ENCODE data around the gene LRP8. TPM values are rescaled to one million over a fixed set of nuclear protein-coding genes. Genes with fewer than 3 reads are reported as not detected.
"Not testable (repeated sequence)": the region's sequence is repeated elsewhere in the genome, so short reads cannot be mapped to it uniquely, and the experiment has no call there.

The LRP8 gene
- polyA plus RNA-seq, 1 donor (not counting 4 experiments of a cell fraction or from before 2014, with no cell fraction given) = 31.0 TPM

DNA sequence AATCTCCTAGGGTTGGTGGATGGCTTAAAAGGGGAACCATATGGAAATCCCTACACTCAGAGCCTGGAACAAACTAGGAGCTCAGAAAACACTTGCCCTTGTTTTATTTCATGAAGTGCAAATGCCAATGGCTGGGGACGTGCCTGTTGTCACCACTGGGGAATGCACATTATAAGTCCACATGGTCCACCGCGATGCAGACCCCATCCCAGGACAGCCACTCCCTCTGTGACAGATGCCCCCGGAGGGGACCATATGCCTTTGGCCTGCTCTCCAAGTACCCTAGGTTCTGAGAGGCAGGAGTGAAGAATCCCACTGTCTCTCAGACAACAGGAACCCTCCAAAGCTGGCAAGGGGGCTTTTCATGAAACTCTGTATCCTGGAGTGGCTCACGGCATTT lies 42.3 kb downstream of the LRP8 start:
- Histone ChIP-seq H3K79me2 (ENCODE audit: control insufficient read depth, insufficient read depth, low read length) (no peaks in the 10 kb centered on the region), H3K9ac (ENCODE audit: control insufficient read depth, extremely low read depth, insufficient read depth, low read length) (no peak overlapping the region), H3K9me1 (ENCODE audit: control insufficient read depth, extremely low read depth, insufficient read depth, low read length) (no peaks in the 10 kb centered on the region), H2AFZ (ENCODE audit: control insufficient read depth, low read length) (no peak overlapping the region), H4K20me1 (ENCODE audit: control insufficient read depth, extremely low read depth, insufficient read depth, low read length) (no peaks in the 10 kb centered on the region), H3K27ac (ENCODE audit: control insufficient read depth, insufficient read depth, low read length) (no peak overlapping the region), H3K4me3 (ENCODE audit: control insufficient read depth in 2 of 3, extremely low read depth in 1 of 3, insufficient read depth in 2 of 3, low read depth in 1 of 3, low read length in 3 of 3) (no peak overlapping the region), H3K27me3 (ENCODE audit: control insufficient read depth, extremely low read depth, insufficient read depth, low read length) (no peaks in the 10 kb centered on the region), H3K4me2 (ENCODE audit: control insufficient read depth, extremely low read depth, insufficient read depth, low read depth, low read length) (no peak overlapping the region), H3K9me3 (ENCODE audit: control insufficient read depth, low read depth, low read length) (no peaks in the 10 kb centered on the region), H3K4me1 (ENCODE audit: control insufficient read depth, extremely low read depth, insufficient read depth, low read length) (no peaks in the 10 kb centered on the region), H3K36me3 (ENCODE audit: control insufficient read depth in 2 of 2, extremely low read depth in 1 of 2, insufficient read depth in 2 of 2, low read length in 2 of 2) (peaks cover 19 to 29% of the 10 kb centered on the region in 2 experiments)
- dilution Hi-C loops (cut with MboI; ENCODE audit: extremely low pct_ligation_motif_present, low sequenced_read_pairs) = no loop called here
- no peak for DNase-seq (ENCODE audit: low read depth, low spot score)
- no peak for TF ChIP-seq EZH2 (IDR thresholded peaks at IDR 0.05; ENCODE audit: low read length)
- TF ChIP-seq, protein P1, sequence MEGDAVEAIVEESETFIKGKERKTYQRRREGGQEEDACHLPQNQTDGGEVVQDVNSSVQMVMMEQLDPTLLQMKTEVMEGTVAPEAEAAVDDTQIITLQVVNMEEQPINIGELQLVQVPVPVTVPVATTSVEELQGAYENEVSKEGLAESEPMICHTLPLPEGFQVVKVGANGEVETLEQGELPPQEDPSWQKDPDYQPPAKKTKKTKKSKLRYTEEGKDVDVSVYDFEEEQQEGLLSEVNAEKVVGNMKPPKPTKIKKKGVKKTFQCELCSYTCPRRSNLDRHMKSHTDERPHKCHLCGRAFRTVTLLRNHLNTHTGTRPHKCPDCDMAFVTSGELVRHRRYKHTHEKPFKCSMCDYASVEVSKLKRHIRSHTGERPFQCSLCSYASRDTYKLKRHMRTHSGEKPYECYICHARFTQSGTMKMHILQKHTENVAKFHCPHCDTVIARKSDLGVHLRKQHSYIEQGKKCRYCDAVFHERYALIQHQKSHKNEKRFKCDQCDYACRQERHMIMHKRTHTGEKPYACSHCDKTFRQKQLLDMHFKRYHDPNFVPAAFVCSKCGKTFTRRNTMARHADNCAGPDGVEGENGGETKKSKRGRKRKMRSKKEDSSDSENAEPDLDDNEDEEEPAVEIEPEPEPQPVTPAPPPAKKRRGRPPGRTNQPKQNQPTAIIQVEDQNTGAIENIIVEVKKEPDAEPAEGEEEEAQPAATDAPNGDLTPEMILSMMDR (optimal IDR thresholded peaks at IDR 0.05 in 1 of 3, IDR thresholded peaks at IDR 0.05 in 1 of 3, conservative IDR thresholded peaks at IDR 0.05 in 1 of 3; ENCODE audit: extremely low read depth in 1 of 3, insufficient read depth in 2 of 3, low read length in 3 of 3) = no peak
- FAIRE-seq = no peak

DNA sequence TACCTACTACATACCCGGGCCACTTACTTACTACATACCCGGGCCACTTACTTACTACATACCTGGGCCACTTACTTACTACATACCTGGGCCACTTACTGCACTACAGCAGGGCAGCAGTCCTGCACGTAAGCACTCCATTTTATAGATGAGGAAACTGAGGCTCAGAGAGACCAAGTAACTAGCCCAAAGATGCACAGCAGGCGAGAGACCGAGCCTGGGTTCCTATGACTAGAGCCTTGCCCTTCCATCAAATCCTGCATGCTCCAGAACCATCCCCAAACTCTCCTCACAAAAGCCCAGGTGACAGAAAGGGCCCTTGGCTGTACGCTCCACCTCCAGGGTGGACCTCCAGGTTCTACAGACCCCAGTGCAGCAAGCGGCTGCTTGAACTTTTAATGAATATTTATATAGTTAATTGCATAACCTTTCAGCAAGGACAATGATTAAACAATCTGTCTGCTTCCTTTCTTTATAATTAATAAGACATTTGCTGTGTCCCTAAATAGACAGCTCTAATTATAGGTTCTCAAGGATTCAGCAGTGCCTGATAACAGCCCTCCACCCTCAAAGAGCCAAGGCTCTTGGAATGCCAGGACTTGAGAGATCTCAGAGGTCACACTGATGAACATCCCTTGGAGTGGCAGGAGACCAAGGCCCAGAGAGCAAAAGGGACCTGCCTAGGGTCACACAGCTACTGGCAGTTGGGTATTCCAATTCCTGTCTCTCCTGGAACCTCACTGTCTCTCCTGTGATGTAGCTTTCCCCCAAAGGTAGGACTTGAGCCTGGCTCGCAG lies 43.4 kb downstream of the LRP8 start:
- H3K27me3 ChIP-seq (ENCODE audit: control insufficient read depth, extremely low read depth, insufficient read depth, low read length) = no peaks in the 10 kb centered on the region
- dilution Hi-C loops (cut with MboI; ENCODE audit: extremely low pct_ligation_motif_present, low sequenced_read_pairs) = no loop called here
- H3K36me3 ChIP-seq (ENCODE audit: control insufficient read depth in 2 of 2, extremely low read depth in 1 of 2, insufficient read depth in 2 of 2, low read length in 2 of 2) = peaks cover 16 to 27% of the 10 kb centered on the region in 2 experiments
- no peak overlapping the region for H3K27ac ChIP-seq (ENCODE audit: control insufficient read depth, insufficient read depth, low read length)
- no peaks in the 10 kb centered on the region for H3K4me1 ChIP-seq (ENCODE audit: control insufficient read depth, extremely low read depth, insufficient read depth, low read length)
- no peak overlapping the region for H3K4me2 ChIP-seq (ENCODE audit: control insufficient read depth, extremely low read depth, insufficient read depth, low read depth, low read length)
- DNase-seq (ENCODE audit: low read depth, low spot score) = no peak
- no peak overlapping the region for H2AFZ ChIP-seq (ENCODE audit: control insufficient read depth, low read length)
- no peak for TF ChIP-seq EZH2 (IDR thresholded peaks at IDR 0.05; ENCODE audit: low read length)
- TF ChIP-seq, protein P1 (optimal IDR thresholded peaks at IDR 0.05 in 1 of 3, IDR thresholded peaks at IDR 0.05 in 1 of 3, conservative IDR thresholded peaks at IDR 0.05 in 1 of 3; ENCODE audit: extremely low read depth in 1 of 3, insufficient read depth in 2 of 3, low read length in 3 of 3) = no peak
- H4K20me1 ChIP-seq (ENCODE audit: control insufficient read depth, extremely low read depth, insufficient read depth, low read length) = no peaks in the 10 kb centered on the region
- no peak for FAIRE-seq
- no peaks in the 10 kb centered on the region for H3K9me1 ChIP-seq (ENCODE audit: control insufficient read depth, extremely low read depth, insufficient read depth, low read length)
- H3K9ac ChIP-seq (ENCODE audit: control insufficient read depth, extremely low read depth, insufficient read depth, low read length) = no peak overlapping the region
- no peaks in the 10 kb centered on the region for H3K9me3 ChIP-seq (ENCODE audit: control insufficient read depth, low read depth, low read length)
- H3K4me3 ChIP-seq (ENCODE audit: control insufficient read depth in 2 of 3, extremely low read depth in 1 of 3, insufficient read depth in 2 of 3, low read depth in 1 of 3, low read length in 3 of 3) = no peak overlapping the region
- no peaks in the 10 kb centered on the region for H3K79me2 ChIP-seq (ENCODE audit: control insufficient read depth, insufficient read depth, low read length)

DNA sequence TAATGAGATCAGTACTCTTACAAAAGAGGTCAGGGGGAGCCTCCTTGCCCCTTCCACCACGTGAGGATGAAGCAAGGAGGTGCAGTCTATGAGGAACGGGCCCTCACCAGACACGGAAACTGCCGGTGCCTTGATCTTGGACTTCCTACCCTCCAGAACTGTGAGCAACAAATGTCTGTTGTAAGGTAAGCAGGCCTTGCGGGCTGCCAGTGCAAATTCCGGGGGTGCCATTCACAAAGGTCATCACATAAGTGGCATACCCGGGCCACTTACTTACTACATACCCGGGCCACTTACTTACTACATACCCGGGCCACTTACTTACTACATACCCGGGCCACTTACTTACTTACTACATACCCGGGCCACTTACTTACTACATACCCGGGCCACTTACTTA lies 44.7 kb downstream of the LRP8 start:
- H3K9ac ChIP-seq (ENCODE audit: control insufficient read depth, extremely low read depth, insufficient read depth, low read length); H4K20me1 ChIP-seq (ENCODE audit: control insufficient read depth, extremely low read depth, insufficient read depth, low read length); FAIRE-seq; H3K79me2 ChIP-seq (ENCODE audit: control insufficient read depth, insufficient read depth, low read length); H3K4me2 ChIP-seq (ENCODE audit: control insufficient read depth, extremely low read depth, insufficient read depth, low read depth, low read length); H3K4me3 ChIP-seq (ENCODE audit: control insufficient read depth in 2 of 3, extremely low read depth in 1 of 3, insufficient read depth in 2 of 3, low read depth in 1 of 3, low read length in 3 of 3); dilution Hi-C loops (cut with MboI; ENCODE audit: extremely low pct_ligation_motif_present, low sequenced_read_pairs); H3K4me1 ChIP-seq (ENCODE audit: control insufficient read depth, extremely low read depth, insufficient read depth, low read length); H3K9me1 ChIP-seq (ENCODE audit: control insufficient read depth, extremely low read depth, insufficient read depth, low read length); H3K9me3 ChIP-seq (ENCODE audit: control insufficient read depth, low read depth, low read length); H3K27me3 ChIP-seq (ENCODE audit: control insufficient read depth, extremely low read depth, insufficient read depth, low read length); DNase-seq (ENCODE audit: low read depth, low spot score); H3K27ac ChIP-seq (ENCODE audit: control insufficient read depth, insufficient read depth, low read length); H2AFZ ChIP-seq (ENCODE audit: control insufficient read depth, low read length): not testable (repeated sequence)
- peaks cover 15 to 23% of the 10 kb centered on the region in 2 experiments for H3K36me3 ChIP-seq (ENCODE audit: control insufficient read depth in 2 of 2, extremely low read depth in 1 of 2, insufficient read depth in 2 of 2, low read length in 2 of 2)
